T1000 (cell line): ENCODE data around the gene KCND2.
"Not testable (repeated sequence)": the region's sequence is repeated elsewhere in the genome, so short reads cannot be mapped to it uniquely, and the experiment has no call there.

Experiments
- DNase-seq: peaks from one replicate; lab custom pipeline; 2025; ENCODE audit warnings: mixed read lengths; lab: John Stamatoyannopoulos, UW

The KCND2 gene

GRCh38 chr7:120743128-120743527 is 470.2 kb downstream of the KCND2 start:
- no peak for DNase-seq

- no peak for DNase-seq
Observed at GRCh38 chr7:120760050-120760449, 487.1 kb downstream of the KCND2 start.

GRCh38 chr7:120760851-120761250 is 487.9 kb downstream of the KCND2 start:
- DNase-seq, result no peak

GRCh38 chr7:120770206-120770605 is 497.2 kb downstream of the KCND2 start:
- no peak for DNase-seq

- DNase-seq, result no peak
Observed at GRCh38 chr7:120774481-120774880, 501.5 kb downstream of the KCND2 start.

- DNase-seq, result no peak
Observed at GRCh38 chr7:120775755-120776154, 502.8 kb downstream of the KCND2 start.

- not testable (repeated sequence) for DNase-seq
Observed at GRCh38 chr7:120779078-120779477, 506.1 kb downstream of the KCND2 start.

- DNase-seq, result not testable (repeated sequence)
Observed at GRCh38 chr7:120780451-120780850, 507.5 kb downstream of the KCND2 start.

GRCh38 chr7:120780938-120781337 is 508.0 kb downstream of the KCND2 start:
- no peak for DNase-seq

GRCh38 chr7:120781924-120782323 is 508.9 kb downstream of the KCND2 start:
- DNase-seq, result not testable (repeated sequence)

- DNase-seq, result no peak
Observed at GRCh38 chr7:120783273-120783672, 510.3 kb downstream of the KCND2 start.

GRCh38 chr7:120783721-120784120 is 510.7 kb downstream of the KCND2 start:
- no peak for DNase-seq

GRCh38 chr7:120785095-120785494 is 512.1 kb downstream of the KCND2 start:
- no peak for DNase-seq

- no peak for DNase-seq
Observed at GRCh38 chr7:120792091-120792860, 519.3 kb downstream of the KCND2 start.

GRCh38 chr7:120792861-120793130 is 519.8 kb downstream of the KCND2 start:
- no peak for DNase-seq

GRCh38 chr7:120793213-120793936 is 520.4 kb downstream of the KCND2 start:
- DNase-seq, result no peak

GRCh38 chr7:120794106-120794729 is 521.2 kb downstream of the KCND2 start:
- no peak for DNase-seq

- DNase-seq, result no peak
Observed at GRCh38 chr7:120797026-120797645, 524.2 kb downstream of the KCND2 start.

- DNase-seq, result no peak
Observed at GRCh38 chr7:120799147-120799546, 526.2 kb downstream of the KCND2 start.
